ENCODE measurements around the gene COPZ1. TPM values are rescaled to one million over a fixed set of nuclear protein-coding genes. Genes with fewer than 3 reads are reported as not detected.
A peak's percentile ranks its signal among the peaks of the same experiment; 100 is the strongest.

COPZ1 gene
- total and polyA plus RNA-seq, 4 donors, result 98.8 to 163 (median 136) TPM

DNA sequence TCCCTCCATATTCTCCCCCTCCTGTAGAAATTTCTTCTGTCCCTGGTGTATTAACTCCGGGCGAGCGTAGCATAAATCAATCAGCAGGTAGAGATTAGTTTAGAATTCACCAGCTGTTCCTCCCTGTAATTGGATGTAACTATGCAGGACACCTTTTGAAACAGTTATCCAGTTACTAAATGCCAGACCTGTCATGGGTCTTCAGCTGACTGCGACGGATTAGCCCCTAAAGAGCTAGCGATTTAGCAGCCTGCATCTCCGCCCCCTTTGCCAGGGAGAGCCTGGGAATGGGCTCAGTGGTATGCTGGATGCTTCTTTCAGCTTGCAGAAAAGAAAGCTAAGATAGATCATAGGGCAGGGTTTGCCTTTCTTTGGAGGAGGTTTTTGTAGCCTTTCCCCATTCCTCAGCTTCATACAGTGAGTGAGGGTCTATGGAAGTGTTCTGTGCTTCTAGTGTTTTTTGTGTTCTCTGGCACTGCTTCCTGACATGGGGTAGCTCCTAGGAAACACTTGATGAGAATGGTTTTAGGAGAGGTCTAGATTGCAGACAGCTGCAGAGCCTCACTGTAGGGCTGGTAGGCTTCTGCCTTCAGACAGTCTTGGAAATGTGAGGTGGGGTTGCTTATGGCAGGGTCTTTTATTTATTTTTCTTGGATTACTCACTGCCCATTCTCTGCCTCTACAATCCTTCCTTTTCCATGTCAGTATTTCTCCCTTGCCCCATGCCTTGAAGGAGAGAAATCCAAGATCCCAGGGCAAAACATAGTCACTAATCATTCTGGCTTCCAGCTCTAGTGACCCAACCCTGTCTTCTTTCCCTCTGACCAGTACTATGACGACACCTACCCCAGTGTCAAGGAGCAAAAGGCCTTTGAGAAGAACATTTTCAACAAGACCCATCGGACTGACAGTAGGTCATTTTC is 16.7 kb downstream of the COPZ1 start:
- peaks cover 3 to 30% (median 16%) of the 10 kb centered on the region in 5 donors for H3K4me1 ChIP-seq (ENCODE audit: control insufficient read depth in 5 of 5, insufficient read depth in 5 of 5, low read length in 5 of 5)
- no peaks in the 10 kb centered on the region for H3K9me3 ChIP-seq (ENCODE audit: control insufficient read depth in 4 of 4, insufficient read depth in 3 of 4, low read length in 3 of 4)
- DNase-seq (no peak), ATAC-seq (ENCODE audit: insufficient read depth, low FRiP score) (no peak)
- 90 to 92% methylated on average over 9 of the region's 9 CpGs for WGBS, 2 donors
- H3K27ac ChIP-seq (ENCODE audit: low read depth in 1 of 2, low read length in 1 of 2), result no peak overlapping the region
- no peak for TF ChIP-seq CTCF (IDR thresholded peaks at IDR 0.05; ENCODE audit: control extremely low read depth, extremely low read depth)
- no peak overlapping the region for H3K4me3 ChIP-seq
- H3K36me3 ChIP-seq (ENCODE audit: control insufficient read depth in 4 of 4, insufficient read depth in 4 of 4, low read length in 4 of 4), result peaks cover 23 to 40% (median 32%) of the 10 kb centered on the region in 4 donors
- no peak overlapping the region for H3K9ac ChIP-seq (ENCODE audit: insufficient read depth in 1 of 2, low read length in 2 of 2)
- no peaks in the 10 kb centered on the region for H3K27me3 ChIP-seq (ENCODE audit: control insufficient read depth in 3 of 3, insufficient read depth in 3 of 3, low read length in 2 of 3)

DNA sequence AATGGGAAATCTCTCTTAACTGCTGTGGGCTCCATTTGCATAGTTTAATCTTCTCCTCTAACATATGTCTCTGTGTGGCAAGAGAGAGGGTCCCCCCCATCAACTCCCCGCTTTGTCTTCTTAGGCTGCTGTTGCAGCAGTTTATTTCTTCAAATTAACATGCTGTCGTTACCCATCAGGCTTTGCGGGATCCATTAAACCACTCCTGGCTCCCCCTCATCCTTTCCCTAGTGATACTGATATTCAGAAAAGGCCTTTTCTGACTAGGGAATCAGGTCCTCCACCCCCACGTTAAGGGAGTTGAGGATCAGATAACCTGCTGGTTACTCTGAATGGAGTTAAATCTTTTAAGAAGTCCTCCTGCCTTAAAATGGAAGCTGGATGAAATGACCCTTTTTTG is 24.1 kb downstream of the COPZ1 start:
- no peak overlapping the region for H3K9ac ChIP-seq (ENCODE audit: insufficient read depth in 1 of 2, low read length in 2 of 2)
- no peak overlapping the region for H3K27ac ChIP-seq (ENCODE audit: low read depth in 1 of 2, low read length in 1 of 2)
- DNase-seq, result no peak
- no peak for TF ChIP-seq CTCF (IDR thresholded peaks at IDR 0.05; ENCODE audit: control extremely low read depth, extremely low read depth)
- peaks cover 40 to 59% (median 49%) of the 10 kb centered on the region in 4 donors for H3K36me3 ChIP-seq (ENCODE audit: control insufficient read depth in 4 of 4, insufficient read depth in 4 of 4, low read length in 4 of 4)
- 89% methylated on average over 4 of the region's 4 CpGs for WGBS, 2 donors
- no peak for ATAC-seq (ENCODE audit: insufficient read depth, low FRiP score)
- H3K9me3 ChIP-seq (ENCODE audit: control insufficient read depth in 4 of 4, insufficient read depth in 3 of 4, low read length in 3 of 4), result no peaks in the 10 kb centered on the region
- H3K4me3 ChIP-seq, result no peak overlapping the region
- no peaks in the 10 kb centered on the region for H3K27me3 ChIP-seq (ENCODE audit: control insufficient read depth in 3 of 3, insufficient read depth in 3 of 3, low read length in 2 of 3)
- H3K4me1 ChIP-seq (ENCODE audit: control insufficient read depth in 5 of 5, insufficient read depth in 5 of 5, low read length in 5 of 5), result peaks cover 4 to 27% (median 7%) of the 10 kb centered on the region in 5 donors

GRCh38 chr12:54349679-54350078 is 24.7 kb downstream of the COPZ1 start:
- DNase-seq (no peak), ATAC-seq (ENCODE audit: insufficient read depth, low FRiP score) (no peak)
- TF ChIP-seq CTCF (IDR thresholded peaks at IDR 0.05; ENCODE audit: control extremely low read depth, extremely low read depth), result no peak
- peaks cover 4 to 27% (median 7%) of the 10 kb centered on the region in 5 donors for H3K4me1 ChIP-seq (ENCODE audit: control insufficient read depth in 5 of 5, insufficient read depth in 5 of 5, low read length in 5 of 5)
- no peak overlapping the region for H3K4me3 ChIP-seq
- no peaks in the 10 kb centered on the region for H3K27me3 ChIP-seq (ENCODE audit: control insufficient read depth in 3 of 3, insufficient read depth in 3 of 3, low read length in 2 of 3)
- no peak overlapping the region for H3K9ac ChIP-seq (ENCODE audit: insufficient read depth in 1 of 2, low read length in 2 of 2)
- H3K27ac ChIP-seq (ENCODE audit: low read depth in 1 of 2, low read length in 1 of 2), result peak overlapping the region in 1 of 2 donors; percentile 70
- peaks cover 39 to 59% (median 48%) of the 10 kb centered on the region in 4 donors for H3K36me3 ChIP-seq (ENCODE audit: control insufficient read depth in 4 of 4, insufficient read depth in 4 of 4, low read length in 4 of 4)
- no peaks in the 10 kb centered on the region for H3K9me3 ChIP-seq (ENCODE audit: control insufficient read depth in 4 of 4, insufficient read depth in 3 of 4, low read length in 3 of 4)
